ENCODE results near the gene MINDY4.

DNA sequence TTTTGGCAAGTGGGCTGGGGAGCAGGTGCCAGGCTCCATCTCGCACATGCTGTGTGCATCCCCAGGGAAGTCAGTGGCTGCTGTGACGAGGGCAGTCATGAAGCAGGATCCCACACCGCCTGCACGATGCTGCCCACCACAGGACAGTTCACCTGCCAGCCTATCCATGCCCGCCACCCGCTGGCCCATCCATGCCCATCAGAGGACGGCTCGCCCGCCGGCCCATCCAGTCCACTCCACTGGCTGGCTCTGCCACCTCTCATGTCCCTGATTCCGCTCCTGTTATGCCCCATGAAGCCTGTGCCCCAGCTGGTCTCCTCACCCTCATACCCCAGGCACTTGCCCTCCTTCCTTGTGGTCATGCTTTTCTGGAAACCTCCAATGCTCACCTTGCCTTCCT is 37.5 kb upstream of the MINDY4 start:
- TF ChIP-seq, protein P1, sequence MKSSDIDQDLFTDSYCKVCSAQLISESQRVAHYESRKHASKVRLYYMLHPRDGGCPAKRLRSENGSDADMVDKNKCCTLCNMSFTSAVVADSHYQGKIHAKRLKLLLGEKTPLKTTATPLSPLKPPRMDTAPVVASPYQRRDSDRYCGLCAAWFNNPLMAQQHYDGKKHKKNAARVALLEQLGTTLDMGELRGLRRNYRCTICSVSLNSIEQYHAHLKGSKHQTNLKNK (CRISPR knock-in tag; IDR thresholded peaks at IDR 0.05) = no peak
- TF ChIP-seq TEAD4 (CRISPR knock-in tag; IDR thresholded peaks at IDR 0.05) (no peak), FOXJ3 (CRISPR knock-in tag; IDR thresholded peaks at IDR 0.05; ENCODE audit: borderline replicate concordance) (no peak), SP1 (CRISPR knock-in tag; conservative IDR thresholded peaks at IDR 0.05) (no peak), RORB (CRISPR knock-in tag; IDR thresholded peaks at IDR 0.05) (no peak), NFE2L1 (CRISPR knock-in tag; IDR thresholded peaks at IDR 0.05) (no peak)
- TF ChIP-seq, protein P2, sequence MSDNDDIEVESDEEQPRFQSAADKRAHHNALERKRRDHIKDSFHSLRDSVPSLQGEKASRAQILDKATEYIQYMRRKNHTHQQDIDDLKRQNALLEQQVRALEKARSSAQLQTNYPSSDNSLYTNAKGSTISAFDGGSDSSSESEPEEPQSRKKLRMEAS (CRISPR knock-in tag; IDR thresholded peaks at IDR 0.05) = no peak
- TF ChIP-seq, protein P3, sequence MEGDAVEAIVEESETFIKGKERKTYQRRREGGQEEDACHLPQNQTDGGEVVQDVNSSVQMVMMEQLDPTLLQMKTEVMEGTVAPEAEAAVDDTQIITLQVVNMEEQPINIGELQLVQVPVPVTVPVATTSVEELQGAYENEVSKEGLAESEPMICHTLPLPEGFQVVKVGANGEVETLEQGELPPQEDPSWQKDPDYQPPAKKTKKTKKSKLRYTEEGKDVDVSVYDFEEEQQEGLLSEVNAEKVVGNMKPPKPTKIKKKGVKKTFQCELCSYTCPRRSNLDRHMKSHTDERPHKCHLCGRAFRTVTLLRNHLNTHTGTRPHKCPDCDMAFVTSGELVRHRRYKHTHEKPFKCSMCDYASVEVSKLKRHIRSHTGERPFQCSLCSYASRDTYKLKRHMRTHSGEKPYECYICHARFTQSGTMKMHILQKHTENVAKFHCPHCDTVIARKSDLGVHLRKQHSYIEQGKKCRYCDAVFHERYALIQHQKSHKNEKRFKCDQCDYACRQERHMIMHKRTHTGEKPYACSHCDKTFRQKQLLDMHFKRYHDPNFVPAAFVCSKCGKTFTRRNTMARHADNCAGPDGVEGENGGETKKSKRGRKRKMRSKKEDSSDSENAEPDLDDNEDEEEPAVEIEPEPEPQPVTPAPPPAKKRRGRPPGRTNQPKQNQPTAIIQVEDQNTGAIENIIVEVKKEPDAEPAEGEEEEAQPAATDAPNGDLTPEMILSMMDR (IDR thresholded peaks at IDR 0.05) = no peak
- TF ChIP-seq, protein P4, sequence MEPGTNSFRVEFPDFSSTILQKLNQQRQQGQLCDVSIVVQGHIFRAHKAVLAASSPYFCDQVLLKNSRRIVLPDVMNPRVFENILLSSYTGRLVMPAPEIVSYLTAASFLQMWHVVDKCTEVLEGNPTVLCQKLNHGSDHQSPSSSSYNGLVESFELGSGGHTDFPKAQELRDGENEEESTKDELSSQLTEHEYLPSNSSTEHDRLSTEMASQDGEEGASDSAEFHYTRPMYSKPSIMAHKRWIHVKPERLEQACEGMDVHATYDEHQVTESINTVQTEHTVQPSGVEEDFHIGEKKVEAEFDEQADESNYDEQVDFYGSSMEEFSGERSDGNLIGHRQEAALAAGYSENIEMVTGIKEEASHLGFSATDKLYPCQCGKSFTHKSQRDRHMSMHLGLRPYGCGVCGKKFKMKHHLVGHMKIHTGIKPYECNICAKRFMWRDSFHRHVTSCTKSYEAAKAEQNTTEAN (CRISPR knock-in tag; IDR thresholded peaks at IDR 0.05) = no peak
- TF ChIP-seq, protein P5, sequence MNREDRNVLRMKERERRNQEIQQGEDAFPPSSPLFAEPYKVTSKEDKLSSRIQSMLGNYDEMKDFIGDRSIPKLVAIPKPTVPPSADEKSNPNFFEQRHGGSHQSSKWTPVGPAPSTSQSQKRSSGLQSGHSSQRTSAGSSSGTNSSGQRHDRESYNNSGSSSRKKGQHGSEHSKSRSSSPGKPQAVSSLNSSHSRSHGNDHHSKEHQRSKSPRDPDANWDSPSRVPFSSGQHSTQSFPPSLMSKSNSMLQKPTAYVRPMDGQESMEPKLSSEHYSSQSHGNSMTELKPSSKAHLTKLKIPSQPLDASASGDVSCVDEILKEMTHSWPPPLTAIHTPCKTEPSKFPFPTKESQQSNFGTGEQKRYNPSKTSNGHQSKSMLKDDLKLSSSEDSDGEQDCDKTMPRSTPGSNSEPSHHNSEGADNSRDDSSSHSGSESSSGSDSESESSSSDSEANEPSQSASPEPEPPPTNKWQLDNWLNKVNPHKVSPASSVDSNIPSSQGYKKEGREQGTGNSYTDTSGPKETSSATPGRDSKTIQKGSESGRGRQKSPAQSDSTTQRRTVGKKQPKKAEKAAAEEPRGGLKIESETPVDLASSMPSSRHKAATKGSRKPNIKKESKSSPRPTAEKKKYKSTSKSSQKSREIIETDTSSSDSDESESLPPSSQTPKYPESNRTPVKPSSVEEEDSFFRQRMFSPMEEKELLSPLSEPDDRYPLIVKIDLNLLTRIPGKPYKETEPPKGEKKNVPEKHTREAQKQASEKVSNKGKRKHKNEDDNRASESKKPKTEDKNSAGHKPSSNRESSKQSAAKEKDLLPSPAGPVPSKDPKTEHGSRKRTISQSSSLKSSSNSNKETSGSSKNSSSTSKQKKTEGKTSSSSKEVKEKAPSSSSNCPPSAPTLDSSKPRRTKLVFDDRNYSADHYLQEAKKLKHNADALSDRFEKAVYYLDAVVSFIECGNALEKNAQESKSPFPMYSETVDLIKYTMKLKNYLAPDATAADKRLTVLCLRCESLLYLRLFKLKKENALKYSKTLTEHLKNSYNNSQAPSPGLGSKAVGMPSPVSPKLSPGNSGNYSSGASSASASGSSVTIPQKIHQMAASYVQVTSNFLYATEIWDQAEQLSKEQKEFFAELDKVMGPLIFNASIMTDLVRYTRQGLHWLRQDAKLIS (CRISPR knock-in tag; IDR thresholded peaks at IDR 0.05; ENCODE audit: borderline replicate concordance) = no peak
- TF ChIP-seq, protein P6, sequence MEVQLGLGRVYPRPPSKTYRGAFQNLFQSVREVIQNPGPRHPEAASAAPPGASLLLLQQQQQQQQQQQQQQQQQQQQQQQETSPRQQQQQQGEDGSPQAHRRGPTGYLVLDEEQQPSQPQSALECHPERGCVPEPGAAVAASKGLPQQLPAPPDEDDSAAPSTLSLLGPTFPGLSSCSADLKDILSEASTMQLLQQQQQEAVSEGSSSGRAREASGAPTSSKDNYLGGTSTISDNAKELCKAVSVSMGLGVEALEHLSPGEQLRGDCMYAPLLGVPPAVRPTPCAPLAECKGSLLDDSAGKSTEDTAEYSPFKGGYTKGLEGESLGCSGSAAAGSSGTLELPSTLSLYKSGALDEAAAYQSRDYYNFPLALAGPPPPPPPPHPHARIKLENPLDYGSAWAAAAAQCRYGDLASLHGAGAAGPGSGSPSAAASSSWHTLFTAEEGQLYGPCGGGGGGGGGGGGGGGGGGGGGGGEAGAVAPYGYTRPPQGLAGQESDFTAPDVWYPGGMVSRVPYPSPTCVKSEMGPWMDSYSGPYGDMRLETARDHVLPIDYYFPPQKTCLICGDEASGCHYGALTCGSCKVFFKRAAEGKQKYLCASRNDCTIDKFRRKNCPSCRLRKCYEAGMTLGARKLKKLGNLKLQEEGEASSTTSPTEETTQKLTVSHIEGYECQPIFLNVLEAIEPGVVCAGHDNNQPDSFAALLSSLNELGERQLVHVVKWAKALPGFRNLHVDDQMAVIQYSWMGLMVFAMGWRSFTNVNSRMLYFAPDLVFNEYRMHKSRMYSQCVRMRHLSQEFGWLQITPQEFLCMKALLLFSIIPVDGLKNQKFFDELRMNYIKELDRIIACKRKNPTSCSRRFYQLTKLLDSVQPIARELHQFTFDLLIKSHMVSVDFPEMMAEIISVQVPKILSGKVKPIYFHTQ (CRISPR knock-in tag; IDR thresholded peaks at IDR 0.05) = no peak
- TF ChIP-seq, protein P7, sequence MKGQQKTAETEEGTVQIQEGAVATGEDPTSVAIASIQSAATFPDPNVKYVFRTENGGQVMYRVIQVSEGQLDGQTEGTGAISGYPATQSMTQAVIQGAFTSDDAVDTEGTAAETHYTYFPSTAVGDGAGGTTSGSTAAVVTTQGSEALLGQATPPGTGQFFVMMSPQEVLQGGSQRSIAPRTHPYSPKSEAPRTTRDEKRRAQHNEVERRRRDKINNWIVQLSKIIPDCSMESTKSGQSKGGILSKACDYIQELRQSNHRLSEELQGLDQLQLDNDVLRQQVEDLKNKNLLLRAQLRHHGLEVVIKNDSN (CRISPR knock-in tag; IDR thresholded peaks at IDR 0.05) = no peak
- TF ChIP-seq, protein P8, sequence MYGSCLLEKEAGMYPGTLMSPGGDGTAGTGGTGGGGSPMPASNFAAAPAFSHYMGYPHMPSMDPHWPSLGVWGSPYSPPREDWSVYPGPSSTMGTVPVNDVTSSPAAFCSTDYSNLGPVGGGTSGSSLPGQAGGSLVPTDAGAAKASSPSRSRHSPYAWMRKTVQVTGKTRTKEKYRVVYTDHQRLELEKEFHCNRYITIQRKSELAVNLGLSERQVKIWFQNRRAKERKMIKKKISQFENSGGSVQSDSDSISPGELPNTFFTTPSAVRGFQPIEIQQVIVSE (CRISPR knock-in tag; IDR thresholded peaks at IDR 0.05; ENCODE audit: borderline replicate concordance) = no peak

Measured in WTC11 (cell line).